DOHH2 (cell line): ENCODE data around the gene SAMD8.
"Not testable (repeated sequence)": the region's sequence is repeated elsewhere in the genome, so short reads cannot be mapped to it uniquely, and the experiment has no call there.

Source experiments
- H3F3A ChIP-seq: fragments of 200-600 bp; sonication (generic), shearing (Covaris generic); 2 replicates; pipeline ENCODE4 v1.6.0; 2016; ENCODE audit warnings: antibody characterized with exemption, mild to moderate bottlenecking; ENCODE audit not compliant: control insufficient read depth, insufficient read depth
- H3K27ac ChIP-seq: fragments of 200-600 bp; sonication (generic); 2 replicates; pipeline ENCODE4 v1.5.1; 2014; ENCODE audit warnings: low read depth, mild to moderate bottlenecking, low read length, moderate library complexity
- H3K27me3 ChIP-seq: fragments of 200-600 bp; sonication (generic); 2 replicates; pipeline ENCODE4 v1.6.1; 2014; ENCODE audit warnings: mild to moderate bottlenecking, low read length, mixed read lengths; ENCODE audit not compliant: control insufficient read depth
- H3K36me3 ChIP-seq: fragments of 200-600 bp; sonication (generic); 2 replicates; pipeline ENCODE4 v1.6.1; 2014; ENCODE audit warnings: mild to moderate bottlenecking, low read length, moderate library complexity, mixed read lengths; ENCODE audit not compliant: control insufficient read depth
- H3K4me1 ChIP-seq: fragments of 200-600 bp; sonication (generic); 2 replicates; pipeline ENCODE4 v1.6.1; 2014; ENCODE audit warnings: mild to moderate bottlenecking, low read length, mixed read lengths; ENCODE audit not compliant: control insufficient read depth
- H3K4me2 ChIP-seq: fragments of 200-600 bp; sonication (generic); 2 replicates; pipeline ENCODE4 v1.6.0; 2014; ENCODE audit warnings: mild to moderate bottlenecking, low read length, moderate library complexity
- H3K4me3 ChIP-seq: fragments of 200-600 bp; sonication (generic); 2 replicates; pipeline ENCODE4 v1.5.1; 2014; ENCODE audit warnings: mild to moderate bottlenecking, low read length, mixed read lengths
- H3K79me2 ChIP-seq: fragments of 200-600 bp; sonication (generic); 2 replicates; pipeline ENCODE4 v1.6.1; 2014; ENCODE audit warnings: mild to moderate bottlenecking, low read length, mixed read lengths; ENCODE audit not compliant: control insufficient read depth
- H3K9me2 ChIP-seq: fragments of 200-600 bp; sonication (generic); replicated peaks from 2 replicates; pipeline ENCODE4 v1.6.1; 2014; ENCODE audit warnings: mild to moderate bottlenecking, low read length, mixed read lengths; ENCODE audit not compliant: control insufficient read depth
- H3K9me3 ChIP-seq: fragments of 200-600 bp; sonication (generic); 2 replicates; pipeline ENCODE4 v1.6.1; 2014; ENCODE audit warnings: antibody characterized with exemption, low read length, mixed read lengths; ENCODE audit not compliant: control insufficient read depth, insufficient read depth
- H4K20me1 ChIP-seq: fragments of 200-600 bp; sonication (generic); 2 replicates; pipeline ENCODE4 v1.6.0; 2014; ENCODE audit warnings: low read depth, mild to moderate bottlenecking, antibody characterized with exemption, low read length, moderate library complexity; ENCODE audit not compliant: control insufficient read depth, insufficient read depth
- EZH2phosphoT487 ChIP-seq: fragments of 200-600 bp; sonication (generic); IDR thresholded peaks from 2 replicates; pipeline ENCODE4 v1.6.1; 2017; ENCODE audit warnings: borderline replicate concordance, mild to moderate bottlenecking, antibody characterized with exemption, low read length, moderate library complexity, mixed read lengths
- TF ChIP-seq, protein P1 (sequence below): fragments of 200-600 bp; sonication (generic); IDR thresholded peaks from one replicate; pipeline ENCODE4 v1.5.1; 2014; ENCODE audit warnings: antibody characterized with exemption, mild to moderate bottlenecking, low read depth, low read length; ENCODE audit not compliant: poor library complexity, severe bottlenecking

Gene SAMD8

DNA sequence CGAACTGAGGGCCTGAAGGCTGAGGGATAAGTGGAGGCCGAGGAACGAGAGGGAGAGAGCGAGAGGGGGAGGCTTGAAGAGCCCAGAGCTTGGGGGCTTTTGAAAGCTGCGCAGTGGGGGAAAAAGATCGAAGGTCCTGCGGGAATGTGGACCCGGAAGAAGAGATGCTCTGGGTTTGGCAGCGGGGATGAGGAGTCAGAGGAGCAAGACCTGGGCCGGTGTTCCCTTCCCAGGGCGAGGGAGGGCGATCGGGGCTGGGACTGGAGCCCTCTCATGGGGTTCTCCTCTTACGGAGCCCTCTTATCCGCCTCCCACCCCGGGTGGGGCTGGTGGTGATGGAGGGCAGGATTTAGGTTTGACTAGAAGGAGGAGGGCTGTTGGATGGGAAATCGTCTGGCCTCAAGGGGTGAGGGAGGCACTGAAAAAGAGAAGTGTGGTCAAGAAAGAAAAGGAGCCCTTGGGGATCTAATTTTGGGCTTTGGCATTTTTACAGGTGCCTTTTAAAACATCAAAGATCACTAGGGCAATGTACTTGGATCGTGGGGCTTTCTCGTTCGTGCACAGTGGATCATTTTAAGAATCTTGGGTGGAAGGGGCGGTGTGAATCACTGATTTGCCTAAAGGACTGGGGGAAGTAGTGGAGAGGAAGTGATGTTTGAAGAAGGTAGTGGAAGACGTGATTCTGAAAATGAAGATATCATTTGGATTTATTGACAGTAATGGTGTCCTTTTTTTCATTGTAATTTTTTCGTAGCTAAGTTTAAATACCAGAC lies 637 bp downstream of the SAMD8 start:
- H3K4me1 ChIP-seq: peaks cover 22% of the 10 kb centered on the region
- TF ChIP-seq EZH2phosphoT487: no peak
- TF ChIP-seq, protein P1, sequence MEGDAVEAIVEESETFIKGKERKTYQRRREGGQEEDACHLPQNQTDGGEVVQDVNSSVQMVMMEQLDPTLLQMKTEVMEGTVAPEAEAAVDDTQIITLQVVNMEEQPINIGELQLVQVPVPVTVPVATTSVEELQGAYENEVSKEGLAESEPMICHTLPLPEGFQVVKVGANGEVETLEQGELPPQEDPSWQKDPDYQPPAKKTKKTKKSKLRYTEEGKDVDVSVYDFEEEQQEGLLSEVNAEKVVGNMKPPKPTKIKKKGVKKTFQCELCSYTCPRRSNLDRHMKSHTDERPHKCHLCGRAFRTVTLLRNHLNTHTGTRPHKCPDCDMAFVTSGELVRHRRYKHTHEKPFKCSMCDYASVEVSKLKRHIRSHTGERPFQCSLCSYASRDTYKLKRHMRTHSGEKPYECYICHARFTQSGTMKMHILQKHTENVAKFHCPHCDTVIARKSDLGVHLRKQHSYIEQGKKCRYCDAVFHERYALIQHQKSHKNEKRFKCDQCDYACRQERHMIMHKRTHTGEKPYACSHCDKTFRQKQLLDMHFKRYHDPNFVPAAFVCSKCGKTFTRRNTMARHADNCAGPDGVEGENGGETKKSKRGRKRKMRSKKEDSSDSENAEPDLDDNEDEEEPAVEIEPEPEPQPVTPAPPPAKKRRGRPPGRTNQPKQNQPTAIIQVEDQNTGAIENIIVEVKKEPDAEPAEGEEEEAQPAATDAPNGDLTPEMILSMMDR: no peak
- H3K79me2 ChIP-seq: peaks cover 64% of the 10 kb centered on the region
- H3K9me3 ChIP-seq: no peaks in the 10 kb centered on the region
- H4K20me1 ChIP-seq: peaks cover 10% of the 10 kb centered on the region; the same call in 1 of the 2 replicates
- peak overlapping the region; percentile 85 for H3K4me3 ChIP-seq
- no peaks in the 10 kb centered on the region for H3K9me2 ChIP-seq
- H3K4me2 ChIP-seq: peak overlapping the region; percentile 73
- H3F3A ChIP-seq: peaks cover 26% of the 10 kb centered on the region
- peak overlapping the region; percentile 87 for H3K27ac ChIP-seq
- peaks cover 15% of the 10 kb centered on the region for H3K36me3 ChIP-seq
- H3K27me3 ChIP-seq: no peaks in the 10 kb centered on the region

DNA sequence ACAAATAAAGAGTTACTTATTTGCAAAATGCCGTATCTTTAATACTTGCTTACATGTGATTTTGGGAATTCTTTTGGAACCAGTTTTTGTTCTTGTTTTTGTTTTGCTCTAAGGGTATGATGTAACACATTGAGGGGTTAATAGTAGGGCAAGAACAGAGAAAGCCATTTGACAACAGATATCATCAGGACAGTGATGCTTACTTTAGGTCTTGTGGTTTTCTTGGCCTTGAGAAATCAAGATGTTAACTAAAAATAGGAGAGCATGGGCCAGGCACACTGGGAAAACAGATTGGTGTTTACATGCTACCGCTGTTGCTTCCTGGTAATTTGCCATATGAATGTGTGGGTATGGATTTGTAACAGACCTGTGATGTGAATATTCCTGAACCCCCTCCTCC lies 3.7 kb downstream of the SAMD8 start:
- TF ChIP-seq, protein P1: no peak
- TF ChIP-seq EZH2phosphoT487: no peak
- H3K27me3 ChIP-seq: no peaks in the 10 kb centered on the region
- peaks cover 15% of the 10 kb centered on the region for H3K36me3 ChIP-seq
- H3K4me3 ChIP-seq: no peak overlapping the region
- no peaks in the 10 kb centered on the region for H3K9me2 ChIP-seq
- H3K4me1 ChIP-seq: peaks cover 20% of the 10 kb centered on the region
- no peaks in the 10 kb centered on the region for H3K9me3 ChIP-seq
- H3F3A ChIP-seq: peaks cover 25% of the 10 kb centered on the region
- H4K20me1 ChIP-seq: peaks cover 14% of the 10 kb centered on the region; the same call in 1 of the 2 replicates
- H3K4me2 ChIP-seq: no peak overlapping the region
- no peak overlapping the region for H3K27ac ChIP-seq
- peaks cover 94% of the 10 kb centered on the region for H3K79me2 ChIP-seq

DNA sequence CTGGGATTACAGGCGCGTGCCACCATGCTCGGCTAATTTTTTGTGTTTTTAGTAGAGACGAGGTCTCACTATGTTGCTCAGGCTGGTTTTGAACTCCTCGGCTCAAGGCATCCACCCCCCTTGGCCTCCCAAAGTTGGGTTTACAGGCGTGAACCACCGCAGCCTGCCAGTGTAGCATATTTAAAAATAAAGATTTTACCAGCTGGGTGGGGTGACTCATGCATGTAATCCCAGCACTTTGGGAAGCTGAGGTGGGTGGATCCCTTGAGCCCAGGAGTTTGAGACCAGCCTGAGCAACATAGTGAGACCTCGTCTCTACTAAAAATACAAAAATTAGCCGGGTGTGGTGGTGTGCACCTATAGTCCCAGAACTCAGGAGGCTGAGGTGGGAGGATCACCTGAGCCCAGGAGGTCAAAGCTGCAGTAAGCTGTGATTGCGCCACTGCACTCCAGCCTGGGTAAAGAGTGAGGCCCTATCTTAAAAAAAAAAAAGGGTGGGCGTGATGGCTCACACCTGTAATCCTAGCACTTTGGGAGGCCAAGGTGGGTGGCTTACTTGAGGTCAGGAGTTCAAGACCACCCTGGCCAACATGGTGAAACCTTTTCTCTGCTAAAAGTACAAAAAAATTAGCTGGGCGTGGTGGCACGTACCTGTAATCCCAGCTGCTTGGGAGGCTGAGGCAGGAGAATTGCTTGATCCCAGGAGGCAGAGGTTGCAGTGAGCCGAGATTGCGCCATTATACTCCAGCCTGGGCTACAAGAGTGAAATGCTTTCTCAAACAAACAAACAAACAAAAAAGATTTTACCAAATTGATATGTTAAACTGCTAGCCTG lies 5.7 kb downstream of the SAMD8 start:
- peaks cover 14% of the 10 kb centered on the region; the same call in 1 of the 2 replicates for H4K20me1 ChIP-seq
- H3K79me2 ChIP-seq: peaks cover 97% of the 10 kb centered on the region
- H3K4me3 ChIP-seq, H3K9me3 ChIP-seq, H3K4me2 ChIP-seq, H3K36me3 ChIP-seq, H3K27me3 ChIP-seq, H3K9me2 ChIP-seq, H3F3A ChIP-seq, H3K27ac ChIP-seq: not testable (repeated sequence)
- H3K4me1 ChIP-seq: peaks cover 15% of the 10 kb centered on the region

DNA sequence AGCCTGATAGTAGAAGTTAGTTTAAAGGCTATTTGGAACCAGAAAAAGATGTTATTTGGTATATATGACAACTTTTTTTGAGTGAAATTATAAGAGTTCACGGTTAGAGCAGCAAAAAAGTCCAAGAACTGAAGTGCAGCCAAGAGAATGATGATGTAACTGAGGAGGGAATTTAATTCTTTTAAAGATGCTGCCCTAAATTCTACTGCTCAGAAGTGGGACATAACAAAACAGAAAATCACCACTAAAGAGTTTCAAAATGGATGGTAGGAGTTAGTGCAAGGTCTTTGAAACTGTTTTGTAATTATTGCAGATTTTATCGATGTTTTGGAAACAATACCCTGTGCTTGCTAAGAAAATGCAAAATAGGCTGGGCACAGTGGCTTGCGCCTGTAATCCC lies 6.5 kb downstream of the SAMD8 start:
- H3F3A ChIP-seq: peaks cover under 1% of the 10 kb centered on the region; the same call in 1 of the 2 replicates
- H3K4me3 ChIP-seq: no peak overlapping the region
- H3K9me3 ChIP-seq: no peaks in the 10 kb centered on the region
- H3K36me3 ChIP-seq: peaks cover 9% of the 10 kb centered on the region
- no peak overlapping the region for H3K27ac ChIP-seq
- H3K4me1 ChIP-seq: peaks cover 11% of the 10 kb centered on the region
- TF ChIP-seq, protein P1: no peak
- no peak for TF ChIP-seq EZH2phosphoT487
- peaks cover 95% of the 10 kb centered on the region for H3K79me2 ChIP-seq
- H4K20me1 ChIP-seq: peaks cover 13% of the 10 kb centered on the region; the same call in 1 of the 2 replicates
- H3K9me2 ChIP-seq: no peaks in the 10 kb centered on the region
- H3K27me3 ChIP-seq: no peaks in the 10 kb centered on the region
- no peak overlapping the region for H3K4me2 ChIP-seq

DNA sequence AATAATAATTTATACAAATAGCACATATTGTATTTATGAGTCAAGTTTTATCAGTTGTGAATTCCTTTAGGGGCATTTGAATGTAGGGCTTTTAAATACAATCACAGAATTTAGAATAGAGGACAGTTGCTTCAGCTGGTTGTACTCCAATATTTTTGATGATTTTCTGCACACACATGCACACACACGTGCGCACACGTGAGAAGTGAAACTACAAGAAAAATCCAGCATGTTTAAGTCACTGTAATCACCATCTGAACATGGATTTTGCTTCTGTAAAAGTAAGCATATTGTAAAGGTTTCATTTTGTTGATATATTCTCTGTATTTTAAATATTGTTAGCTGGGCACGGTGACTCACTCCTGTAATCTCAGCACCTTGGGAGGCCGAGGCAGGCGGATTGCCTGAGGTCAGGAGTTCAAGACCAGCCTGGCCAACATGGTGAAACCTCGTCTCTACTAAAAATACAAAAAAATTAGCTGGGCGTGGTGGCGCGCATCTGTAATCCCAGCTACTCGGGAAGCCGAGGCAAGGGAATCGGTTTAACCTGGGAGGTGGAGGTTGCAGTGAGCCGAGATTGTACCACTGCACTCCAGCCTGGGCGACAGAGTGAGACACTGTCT lies 8.1 kb downstream of the SAMD8 start:
- not testable (repeated sequence) for H3K4me1 ChIP-seq, H3K27me3 ChIP-seq, H3K36me3 ChIP-seq, H3K9me3 ChIP-seq, H3K4me2 ChIP-seq, H3K9me2 ChIP-seq, H3K27ac ChIP-seq, H3F3A ChIP-seq, H3K4me3 ChIP-seq
- Histone ChIP-seq H3K79me2 (peaks cover 91% of the 10 kb centered on the region), H4K20me1 (peaks cover 12% of the 10 kb centered on the region; the same call in 1 of the 2 replicates)
